C4-2B (cell line): ENCODE results near the gene CIB4.

Experiments
- ZFX ChIP-seq: fragments of 450-650 bp; IDR thresholded peaks from 2 replicates; pipeline ENCODE4 v1.6.1; 2017
- TF ChIP-seq, protein P1 (sequence below): fragments of 450-650 bp; conservative IDR thresholded peaks from 2 replicates; pipeline ENCODE4 v1.5.1; 2017; ENCODE audit warnings: mild to moderate bottlenecking

DNA sequence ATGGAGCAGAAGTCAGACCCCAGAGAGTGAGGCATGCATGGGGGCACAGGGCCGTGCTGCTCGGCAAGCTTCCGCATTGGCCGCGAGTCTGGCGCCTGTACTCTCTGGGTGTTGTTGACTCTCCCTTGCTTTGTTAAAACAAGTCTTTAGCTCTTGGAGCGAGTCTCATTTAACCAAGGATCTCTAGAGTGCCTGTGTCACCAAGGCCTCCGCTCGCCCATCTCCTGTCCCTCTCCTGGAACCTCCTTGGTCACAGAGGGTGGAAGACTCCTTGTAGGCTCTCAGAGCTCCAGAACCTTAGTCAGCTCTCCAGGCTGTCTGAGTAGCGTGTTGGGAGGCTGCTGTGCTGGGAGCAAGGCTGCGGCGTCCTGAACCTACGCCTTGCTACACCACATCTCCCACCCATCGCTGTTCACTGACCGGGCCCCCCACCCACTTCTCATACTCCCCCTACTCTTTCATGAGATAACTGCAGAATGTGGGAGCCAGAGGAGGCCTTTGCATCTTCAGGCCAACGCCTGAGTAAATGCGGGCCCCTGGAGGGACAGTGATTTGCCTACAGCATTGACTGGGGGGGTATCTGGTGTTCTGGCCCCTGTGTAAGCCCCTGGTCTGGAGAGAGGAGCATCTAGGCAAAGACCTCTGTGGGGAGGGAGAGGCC is 66.1 kb downstream of the CIB4 start:
- TF ChIP-seq, protein P1, sequence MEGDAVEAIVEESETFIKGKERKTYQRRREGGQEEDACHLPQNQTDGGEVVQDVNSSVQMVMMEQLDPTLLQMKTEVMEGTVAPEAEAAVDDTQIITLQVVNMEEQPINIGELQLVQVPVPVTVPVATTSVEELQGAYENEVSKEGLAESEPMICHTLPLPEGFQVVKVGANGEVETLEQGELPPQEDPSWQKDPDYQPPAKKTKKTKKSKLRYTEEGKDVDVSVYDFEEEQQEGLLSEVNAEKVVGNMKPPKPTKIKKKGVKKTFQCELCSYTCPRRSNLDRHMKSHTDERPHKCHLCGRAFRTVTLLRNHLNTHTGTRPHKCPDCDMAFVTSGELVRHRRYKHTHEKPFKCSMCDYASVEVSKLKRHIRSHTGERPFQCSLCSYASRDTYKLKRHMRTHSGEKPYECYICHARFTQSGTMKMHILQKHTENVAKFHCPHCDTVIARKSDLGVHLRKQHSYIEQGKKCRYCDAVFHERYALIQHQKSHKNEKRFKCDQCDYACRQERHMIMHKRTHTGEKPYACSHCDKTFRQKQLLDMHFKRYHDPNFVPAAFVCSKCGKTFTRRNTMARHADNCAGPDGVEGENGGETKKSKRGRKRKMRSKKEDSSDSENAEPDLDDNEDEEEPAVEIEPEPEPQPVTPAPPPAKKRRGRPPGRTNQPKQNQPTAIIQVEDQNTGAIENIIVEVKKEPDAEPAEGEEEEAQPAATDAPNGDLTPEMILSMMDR, result no peak
- no peak for TF ChIP-seq ZFX
